Peyer's patch (tissue), 4 donors: ENCODE data around the gene CACNA2D3. TPM values are rescaled to one million over a fixed set of nuclear protein-coding genes. Genes with fewer than 3 reads are reported as not detected.

Source experiments
- DNase-seq, 3 donors: peaks; one replicate each; pipeline ENCODE4 v3.0.0-alpha.2; 2017 to 2019
- H3K27ac ChIP-seq, 4 donors: fragments of 200-600 bp; sonication (generic); one replicate each; pipeline ENCODE4 v1.5.1; 2016 to 2019
- H3K27me3 ChIP-seq, 2 donors: fragments of 200-600 bp; sonication (generic); one replicate each; pipeline ENCODE4 v1.5.1; 2019
- H3K36me3 ChIP-seq, 3 donors: fragments of 200-600 bp; sonication (generic); one replicate each; pipeline ENCODE4 v1.5.1; 2016 to 2019
- H3K4me1 ChIP-seq, 4 donors: fragments of 200-600 bp; sonication (generic); one replicate each; pipeline ENCODE4 v1.5.1; 2016 to 2019
- H3K4me3 ChIP-seq, 4 donors: fragments of 200-600 bp; sonication (generic); 1 replicate in 3 of 4; 2 replicates in 1 of 4; pipeline ENCODE4 v1.5.1; 2016 to 2019; ENCODE audit warnings: mild to moderate bottlenecking in 1 of 4
- H3K9me3 ChIP-seq, 4 donors: fragments of 200-600 bp; sonication (generic); one replicate each; pipeline ENCODE4 v1.5.1; 2016 to 2019; ENCODE audit warnings: mild to moderate bottlenecking in 1 of 4
- CTCF ChIP-seq, 6 experiments: fragments of 450-650 bp in 4 of 6; fragments of 200-600 bp in 2 of 6; sonication (generic) in 1 of 6; IDR thresholded peaks; one replicate each; pipeline ENCODE4 v1.5.1; 2017 to 2019; ENCODE audit warnings: antibody characterized with exemption in 6 of 6, mild to moderate bottlenecking in 3 of 6, moderate library complexity in 1 of 6
- POLR2A ChIP-seq, 2 donors: fragments of 450-650 bp; IDR thresholded peaks; one replicate each; pipeline ENCODE4 v1.5.1; 2017; ENCODE audit warnings: antibody characterized with exemption in 2 of 2, mild to moderate bottlenecking in 2 of 2, moderate library complexity in 2 of 2
- total RNA-seq, 4 donors: library from RNA; depleted of rRNA; stranded (reverse); fragments of >200 nt; gene quantifications; one replicate each; pipeline ENCODE4 v1.1.0, GENCODE V29; 2016

The CACNA2D3 gene
- total RNA-seq, 4 donors from 2014 or later: 0.27 to 5.0 TPM; not detected in 2

- Histone ChIP-seq H3K36me3 (no peaks in the 10 kb centered on the region), H3K9me3 (no peaks in the 10 kb centered on the region), H3K4me1 (no peaks in the 10 kb centered on the region), H3K4me3 (no peak overlapping the region), H3K27me3 (no peaks in the 10 kb centered on the region), H3K27ac (no peak overlapping the region)
- TF ChIP-seq CTCF (IDR thresholded peaks at IDR 0.05) (no peak), POLR2A (IDR thresholded peaks at IDR 0.05) (no peak)
- DNase-seq: no peak
These were observed 938.8 kb downstream of the CACNA2D3 start for GRCh38 chr3:55060896-55061719.

- Histone ChIP-seq H3K36me3 (no peaks in the 10 kb centered on the region), H3K4me1 (no peaks in the 10 kb centered on the region), H3K27me3 (no peaks in the 10 kb centered on the region), H3K9me3 (no peaks in the 10 kb centered on the region), H3K4me3 (no peak overlapping the region), H3K27ac (no peak overlapping the region)
- DNase-seq: no peak
- no peak for TF ChIP-seq CTCF (IDR thresholded peaks at IDR 0.05)
- no peak for TF ChIP-seq POLR2A (IDR thresholded peaks at IDR 0.05)
These were observed 939.3 kb downstream of the CACNA2D3 start for GRCh38 chr3:55061720-55062034.

GRCh38 chr3:55064164-55064563, 941.8 kb downstream of the CACNA2D3 start:
- no peaks in the 10 kb centered on the region for H3K27me3 ChIP-seq
- TF ChIP-seq POLR2A (IDR thresholded peaks at IDR 0.05): no peak
- TF ChIP-seq CTCF (IDR thresholded peaks at IDR 0.05): no peak
- H3K9me3 ChIP-seq: no peaks in the 10 kb centered on the region
- no peak for DNase-seq
- H3K4me1 ChIP-seq: no peaks in the 10 kb centered on the region
- no peak overlapping the region for H3K4me3 ChIP-seq
- H3K27ac ChIP-seq: no peak overlapping the region
- H3K36me3 ChIP-seq: no peaks in the 10 kb centered on the region

GRCh38 chr3:55065331-55065730, 943.0 kb downstream of the CACNA2D3 start:
- TF ChIP-seq POLR2A (IDR thresholded peaks at IDR 0.05) (no peak), CTCF (IDR thresholded peaks at IDR 0.05) (no peak)
- Histone ChIP-seq H3K9me3 (no peaks in the 10 kb centered on the region), H3K4me1 (no peaks in the 10 kb centered on the region), H3K27me3 (no peaks in the 10 kb centered on the region), H3K4me3 (no peak overlapping the region), H3K36me3 (no peaks in the 10 kb centered on the region), H3K27ac (no peak overlapping the region)
- DNase-seq: no peak

- no peak for DNase-seq
- no peaks in the 10 kb centered on the region for H3K27me3 ChIP-seq
- H3K4me3 ChIP-seq: no peak overlapping the region
- H3K9me3 ChIP-seq: no peaks in the 10 kb centered on the region
- no peaks in the 10 kb centered on the region for H3K36me3 ChIP-seq
- no peak overlapping the region for H3K27ac ChIP-seq
- no peaks in the 10 kb centered on the region for H3K4me1 ChIP-seq
- TF ChIP-seq CTCF (IDR thresholded peaks at IDR 0.05) (no peak), POLR2A (IDR thresholded peaks at IDR 0.05) (no peak)
These were observed 944.2 kb downstream of the CACNA2D3 start for GRCh38 chr3:55066551-55067047.
